Measurements from ENCODE around the gene KRTAP10-2. TPM values are rescaled to one million over a fixed set of nuclear protein-coding genes. Genes with fewer than 3 reads are reported as not detected.

The KRTAP10-2 gene
- total and polyA plus RNA-seq, 7 donors: not detected

DNA sequence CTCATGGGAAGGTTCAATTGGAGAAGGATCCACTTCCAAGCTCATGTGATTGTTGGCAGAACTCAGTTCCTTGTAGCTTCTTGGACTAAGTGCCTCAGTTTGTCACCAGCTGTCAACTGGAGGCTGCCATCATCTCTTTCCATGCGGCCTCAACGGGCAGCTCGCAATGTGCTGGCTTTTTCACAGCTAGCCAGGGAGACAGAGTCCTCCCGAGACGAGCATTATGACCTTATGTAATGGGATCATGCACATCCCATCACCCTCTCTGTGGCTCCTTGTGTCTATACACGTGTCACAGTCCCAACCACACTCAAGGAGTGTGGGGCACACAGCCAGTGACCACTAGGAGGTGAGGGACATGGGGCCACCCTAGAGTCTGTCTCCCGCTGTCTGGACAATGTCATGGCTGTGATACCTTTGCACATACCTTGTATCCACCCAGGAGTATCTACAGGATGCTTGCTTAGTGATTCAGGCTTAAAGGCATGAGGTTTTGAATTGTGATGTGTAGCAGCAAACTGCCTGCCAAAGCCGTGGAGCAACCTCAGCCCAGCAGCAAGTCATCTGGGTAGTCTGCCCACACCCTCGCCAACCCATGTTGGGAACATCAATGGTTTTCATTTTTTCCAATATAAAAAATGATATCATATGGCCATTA lies 44.9 kb upstream of the KRTAP10-2 start:
- Histone ChIP-seq H3K4me1 (no peaks in the 10 kb centered on the region), H3K36me3 (ENCODE audit: insufficient read depth in 1 of 2, low read depth in 1 of 2) (no peaks in the 10 kb centered on the region), H3K4me3 (no peak overlapping the region), H3K27ac (no peak overlapping the region), H3K9me3 (no peaks in the 10 kb centered on the region), H3K27me3 (ENCODE audit: insufficient read depth in 3 of 3, low read length in 2 of 3) (peaks cover 0 to 66% (median 4%) of the 10 kb centered on the region in 3 donors)
- no peak for ATAC-seq
- intact Hi-C loops (cut with DNase I): no loop called here
- DNase-seq: no peak
- no peak for TF ChIP-seq CTCF (IDR thresholded peaks at IDR 0.05)
- 49 to 67% (median 54%) methylated on average over 9 of the region's 9 CpGs for WGBS, 3 donors

DNA sequence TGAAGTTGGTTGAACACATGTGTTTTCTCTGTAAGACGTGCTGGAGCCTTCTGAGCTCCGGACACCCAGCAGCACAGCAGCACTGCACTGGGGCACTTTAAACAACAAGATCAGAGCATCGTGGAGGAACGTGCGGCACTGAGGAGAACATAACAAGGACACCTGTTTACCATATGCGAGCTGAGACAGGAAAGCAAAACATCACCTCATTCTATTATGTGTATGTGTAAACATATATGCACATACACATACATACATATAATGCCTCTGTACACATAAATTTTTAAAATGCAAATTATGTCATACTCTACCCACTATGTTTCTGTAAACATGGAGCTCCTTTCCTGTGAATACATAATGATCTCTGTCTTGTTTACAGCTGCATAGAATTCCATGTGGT lies 44.2 kb upstream of the KRTAP10-2 start:
- no peak overlapping the region for H3K4me3 ChIP-seq
- H3K4me1 ChIP-seq: no peaks in the 10 kb centered on the region
- H3K27ac ChIP-seq: no peak overlapping the region
- ATAC-seq (no peak), DNase-seq (no peak)
- H3K27me3 ChIP-seq (ENCODE audit: insufficient read depth in 3 of 3, low read length in 2 of 3): peaks cover 0 to 62% (median 4%) of the 10 kb centered on the region in 3 donors
- no peaks in the 10 kb centered on the region for H3K9me3 ChIP-seq
- intact Hi-C loops (cut with DNase I): no loop called here
- 67 to 78% (median 75%) methylated on average over 6 of the region's 6 CpGs for WGBS, 3 donors
- H3K36me3 ChIP-seq (ENCODE audit: insufficient read depth in 1 of 2, low read depth in 1 of 2): no peaks in the 10 kb centered on the region
- TF ChIP-seq CTCF (IDR thresholded peaks at IDR 0.05): no peak

GRCh38 chr21:44594406-44594916 lies 43.2 kb upstream of the KRTAP10-2 start:
- H3K27me3 ChIP-seq (ENCODE audit: insufficient read depth in 3 of 3, low read length in 2 of 3): peaks cover 0 to 62% (median 9%) of the 10 kb centered on the region in 3 donors

GRCh38 chr21:44593598-44594405 lies 42.5 kb upstream of the KRTAP10-2 start:
- Histone ChIP-seq H3K36me3 (ENCODE audit: insufficient read depth in 1 of 2, low read depth in 1 of 2) (no peaks in the 10 kb centered on the region), H3K27ac (no peak overlapping the region), H3K27me3 (ENCODE audit: insufficient read depth in 3 of 3, low read length in 2 of 3) (peaks cover 0 to 59% (median 11%) of the 10 kb centered on the region in 3 donors), H3K4me1 (no peaks in the 10 kb centered on the region), H3K9me3 (no peaks in the 10 kb centered on the region), H3K4me3 (no peak overlapping the region)
- peak in 2 of 4 donors; percentile 44 to 68 for ATAC-seq
- intact Hi-C loops (cut with DNase I): no loop called here
- DNase-seq: peak in 1 of 2 donors; percentile 35
- no peak for TF ChIP-seq CTCF (IDR thresholded peaks at IDR 0.05)
- 32 to 39% (median 34%) methylated on average over 20 of the region's 20 CpGs for WGBS, 3 donors

More at GRCh38 chr21:44594406-44594916, 43.2 kb upstream of the KRTAP10-2 start:
- intact Hi-C loops (cut with DNase I): no loop called here
- no peak for DNase-seq
- no peak for TF ChIP-seq CTCF (IDR thresholded peaks at IDR 0.05)
- no peak for ATAC-seq
- Histone ChIP-seq H3K27ac (no peak overlapping the region), H3K4me3 (no peak overlapping the region), H3K36me3 (ENCODE audit: insufficient read depth in 1 of 2, low read depth in 1 of 2) (no peaks in the 10 kb centered on the region), H3K4me1 (no peaks in the 10 kb centered on the region), H3K9me3 (no peaks in the 10 kb centered on the region)
- WGBS, 3 donors: 73 to 85% (median 79%) methylated on average over 12 of the region's 12 CpGs
